B cell (primary cell): ENCODE results near the gene ACAP1.

Experiments
- EZH2 ChIP-seq: IDR thresholded peaks from 2 replicates; pipeline ENCODE4 v1.6.1; 2012; ENCODE audit warnings: borderline replicate concordance, low read depth, mild to moderate bottlenecking, moderate library complexity, low read length; ENCODE audit not compliant: insufficient read depth, poor library complexity, severe bottlenecking
- TF ChIP-seq, protein P1 (sequence below): fragments of 200-600 bp; IDR thresholded peaks from one replicate; pipeline ENCODE4 v1.8.0; 2022; ENCODE audit warnings: antibody characterized with exemption, mild to moderate bottlenecking

DNA sequence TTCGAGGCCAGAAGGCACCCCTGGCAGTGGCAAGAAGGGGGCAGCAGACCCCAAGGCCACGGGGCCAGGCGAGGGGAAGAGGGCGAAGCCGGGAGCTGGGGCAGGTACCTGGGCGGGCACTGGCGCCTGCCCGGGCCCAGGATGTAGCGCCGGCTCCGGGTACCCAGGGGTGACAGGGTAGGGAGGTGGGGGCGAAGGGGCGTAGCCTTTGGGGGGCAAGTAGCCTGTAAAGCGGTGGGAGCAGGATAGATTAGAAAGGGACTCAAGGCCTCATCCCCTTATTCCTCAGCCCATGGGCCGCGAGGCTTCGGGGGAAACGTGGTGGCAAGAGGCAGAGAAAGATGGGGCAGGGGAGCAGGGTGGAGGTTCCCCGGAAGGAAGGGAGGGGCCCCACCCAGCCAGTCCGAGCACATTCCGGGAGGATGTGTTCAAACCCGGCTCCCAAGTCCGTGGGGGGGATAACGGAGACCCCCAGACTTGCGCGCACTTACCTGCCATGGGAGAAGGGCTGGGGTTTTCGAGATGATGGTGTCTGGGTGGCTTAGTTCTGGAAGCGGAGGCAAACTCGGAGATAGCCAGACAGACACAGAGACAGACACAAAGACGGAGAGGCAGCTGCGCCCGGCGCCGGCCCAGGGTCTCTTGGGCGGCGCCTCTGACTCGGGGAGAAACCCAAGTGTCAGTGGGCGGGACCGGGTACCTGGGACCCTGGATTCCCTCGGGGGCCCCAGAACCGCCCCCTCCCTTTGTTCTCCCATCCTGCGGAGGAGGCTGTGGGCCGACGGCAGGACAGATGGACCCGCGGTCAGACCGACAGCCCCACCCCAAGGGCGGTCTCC lies 57.5 kb downstream of the ACAP1 start:
- TF ChIP-seq, protein P1, sequence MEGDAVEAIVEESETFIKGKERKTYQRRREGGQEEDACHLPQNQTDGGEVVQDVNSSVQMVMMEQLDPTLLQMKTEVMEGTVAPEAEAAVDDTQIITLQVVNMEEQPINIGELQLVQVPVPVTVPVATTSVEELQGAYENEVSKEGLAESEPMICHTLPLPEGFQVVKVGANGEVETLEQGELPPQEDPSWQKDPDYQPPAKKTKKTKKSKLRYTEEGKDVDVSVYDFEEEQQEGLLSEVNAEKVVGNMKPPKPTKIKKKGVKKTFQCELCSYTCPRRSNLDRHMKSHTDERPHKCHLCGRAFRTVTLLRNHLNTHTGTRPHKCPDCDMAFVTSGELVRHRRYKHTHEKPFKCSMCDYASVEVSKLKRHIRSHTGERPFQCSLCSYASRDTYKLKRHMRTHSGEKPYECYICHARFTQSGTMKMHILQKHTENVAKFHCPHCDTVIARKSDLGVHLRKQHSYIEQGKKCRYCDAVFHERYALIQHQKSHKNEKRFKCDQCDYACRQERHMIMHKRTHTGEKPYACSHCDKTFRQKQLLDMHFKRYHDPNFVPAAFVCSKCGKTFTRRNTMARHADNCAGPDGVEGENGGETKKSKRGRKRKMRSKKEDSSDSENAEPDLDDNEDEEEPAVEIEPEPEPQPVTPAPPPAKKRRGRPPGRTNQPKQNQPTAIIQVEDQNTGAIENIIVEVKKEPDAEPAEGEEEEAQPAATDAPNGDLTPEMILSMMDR = no peak
- TF ChIP-seq EZH2 = no peak
